ENCODE data around the gene SERPINA12.

SERPINA12 gene

DNA sequence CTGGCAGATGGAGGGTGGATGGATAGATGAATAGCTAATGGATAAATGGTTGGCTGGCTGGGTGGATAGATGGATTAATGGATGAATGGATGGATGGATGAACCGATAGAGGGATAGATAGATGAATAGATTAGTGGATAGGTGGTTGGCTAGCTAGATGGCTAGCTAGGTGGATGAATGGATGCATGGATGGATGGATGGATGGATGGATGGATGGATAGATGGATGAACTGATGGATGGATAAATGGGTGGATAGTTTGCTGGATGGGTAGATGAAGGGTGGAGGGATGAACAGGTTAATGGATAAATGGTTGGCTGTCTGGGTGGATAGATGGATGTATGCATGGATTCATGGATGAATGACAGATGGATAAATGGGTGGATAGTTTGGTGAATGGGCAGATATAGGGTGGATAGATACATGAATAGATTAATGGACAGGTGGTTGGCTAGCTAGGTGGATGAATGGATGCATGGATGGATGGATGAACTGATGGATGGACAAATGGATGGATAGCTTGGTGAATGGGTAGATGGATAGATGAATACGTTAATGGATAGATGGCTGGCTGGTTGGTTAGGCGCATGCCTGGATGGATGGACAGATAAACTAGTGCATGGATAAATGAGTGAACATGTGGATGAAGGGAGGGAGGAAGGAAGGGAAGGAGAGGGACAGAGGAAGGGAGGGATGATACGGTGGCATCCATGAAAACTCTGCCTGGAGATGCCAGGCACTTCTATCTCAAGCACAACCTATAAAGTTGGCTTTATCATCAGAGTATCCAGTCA lies 41.3 kb downstream of the SERPINA12 start:
- Histone ChIP-seq H3K36me3 (ENCODE audit: control insufficient read depth, insufficient read depth, low read length) (no peaks in the 10 kb centered on the region), H3K4me3 (ENCODE audit: low read depth, low read length) (no peak overlapping the region), H3K4me1 (no peaks in the 10 kb centered on the region), H3K9me3 (ENCODE audit: control insufficient read depth, low read length) (no peaks in the 10 kb centered on the region), H3K9ac (no peak overlapping the region), H3K4me2 (ENCODE audit: low read length) (no peak overlapping the region), H3K27ac (no peak overlapping the region), H3K79me2 (no peaks in the 10 kb centered on the region), H2AFZ (no peak overlapping the region), H3K27me3 (ENCODE audit: control insufficient read depth, insufficient read depth, low read length) (no peaks in the 10 kb centered on the region)
- TF ChIP-seq, protein P1, sequence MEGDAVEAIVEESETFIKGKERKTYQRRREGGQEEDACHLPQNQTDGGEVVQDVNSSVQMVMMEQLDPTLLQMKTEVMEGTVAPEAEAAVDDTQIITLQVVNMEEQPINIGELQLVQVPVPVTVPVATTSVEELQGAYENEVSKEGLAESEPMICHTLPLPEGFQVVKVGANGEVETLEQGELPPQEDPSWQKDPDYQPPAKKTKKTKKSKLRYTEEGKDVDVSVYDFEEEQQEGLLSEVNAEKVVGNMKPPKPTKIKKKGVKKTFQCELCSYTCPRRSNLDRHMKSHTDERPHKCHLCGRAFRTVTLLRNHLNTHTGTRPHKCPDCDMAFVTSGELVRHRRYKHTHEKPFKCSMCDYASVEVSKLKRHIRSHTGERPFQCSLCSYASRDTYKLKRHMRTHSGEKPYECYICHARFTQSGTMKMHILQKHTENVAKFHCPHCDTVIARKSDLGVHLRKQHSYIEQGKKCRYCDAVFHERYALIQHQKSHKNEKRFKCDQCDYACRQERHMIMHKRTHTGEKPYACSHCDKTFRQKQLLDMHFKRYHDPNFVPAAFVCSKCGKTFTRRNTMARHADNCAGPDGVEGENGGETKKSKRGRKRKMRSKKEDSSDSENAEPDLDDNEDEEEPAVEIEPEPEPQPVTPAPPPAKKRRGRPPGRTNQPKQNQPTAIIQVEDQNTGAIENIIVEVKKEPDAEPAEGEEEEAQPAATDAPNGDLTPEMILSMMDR (IDR thresholded peaks at IDR 0.05): no peak

GRCh38 chr14:94466706-94467370 lies 42.4 kb downstream of the SERPINA12 start:
- H3K36me3 ChIP-seq (ENCODE audit: control insufficient read depth, insufficient read depth, low read length): no peaks in the 10 kb centered on the region
- no peak overlapping the region for H2AFZ ChIP-seq
- H3K4me1 ChIP-seq: no peaks in the 10 kb centered on the region
- TF ChIP-seq, protein P1 (IDR thresholded peaks at IDR 0.05): no peak
- no peak overlapping the region for H3K4me2 ChIP-seq (ENCODE audit: low read length)
- no peaks in the 10 kb centered on the region for H3K9me3 ChIP-seq (ENCODE audit: control insufficient read depth, low read length)
- no peak overlapping the region for H3K27ac ChIP-seq
- H3K79me2 ChIP-seq: no peaks in the 10 kb centered on the region
- no peak overlapping the region for H3K4me3 ChIP-seq (ENCODE audit: low read depth, low read length)
- no peaks in the 10 kb centered on the region for H3K27me3 ChIP-seq (ENCODE audit: control insufficient read depth, insufficient read depth, low read length)
- H3K9ac ChIP-seq: no peak overlapping the region

- H3K4me1 ChIP-seq: no peaks in the 10 kb centered on the region
- H2AFZ ChIP-seq: no peak overlapping the region
- TF ChIP-seq, protein P1 (IDR thresholded peaks at IDR 0.05): no peak
- no peaks in the 10 kb centered on the region for H3K36me3 ChIP-seq (ENCODE audit: control insufficient read depth, insufficient read depth, low read length)
- H3K27me3 ChIP-seq (ENCODE audit: control insufficient read depth, insufficient read depth, low read length): no peaks in the 10 kb centered on the region
- H3K27ac ChIP-seq: no peak overlapping the region
- no peak overlapping the region for H3K4me2 ChIP-seq (ENCODE audit: low read length)
- H3K4me3 ChIP-seq (ENCODE audit: low read depth, low read length): no peak overlapping the region
- H3K9me3 ChIP-seq (ENCODE audit: control insufficient read depth, low read length): no peaks in the 10 kb centered on the region
- no peak overlapping the region for H3K9ac ChIP-seq
- no peaks in the 10 kb centered on the region for H3K79me2 ChIP-seq
Observed at GRCh38 chr14:94465042-94465441, 44.2 kb downstream of the SERPINA12 start.

- TF ChIP-seq, protein P1 (IDR thresholded peaks at IDR 0.05): no peak
- Histone ChIP-seq H3K9ac (no peak overlapping the region), H3K9me3 (ENCODE audit: control insufficient read depth, low read length) (no peaks in the 10 kb centered on the region), H3K27ac (no peak overlapping the region), H3K36me3 (ENCODE audit: control insufficient read depth, insufficient read depth, low read length) (no peaks in the 10 kb centered on the region), H3K4me3 (ENCODE audit: low read depth, low read length) (no peak overlapping the region), H3K4me2 (ENCODE audit: low read length) (no peak overlapping the region), H3K27me3 (ENCODE audit: control insufficient read depth, insufficient read depth, low read length) (no peaks in the 10 kb centered on the region), H3K79me2 (no peaks in the 10 kb centered on the region), H3K4me1 (no peaks in the 10 kb centered on the region), H2AFZ (no peak overlapping the region)
Observed at GRCh38 chr14:94464290-94464689, 45.0 kb downstream of the SERPINA12 start.

Measured in parathyroid adenoma (tissue), 2 donors.